Bone marrow (tissue), 2 donors: ENCODE results near the gene WNK1.
"Not testable (repeated sequence)": the region's sequence is repeated elsewhere in the genome, so short reads cannot be mapped to it uniquely, and the experiment has no call there.

Experiments
- DNase-seq, 2 donors: peaks; one replicate each; lab custom pipeline; 2025; lab: John Stamatoyannopoulos, UW

WNK1 gene

DNA sequence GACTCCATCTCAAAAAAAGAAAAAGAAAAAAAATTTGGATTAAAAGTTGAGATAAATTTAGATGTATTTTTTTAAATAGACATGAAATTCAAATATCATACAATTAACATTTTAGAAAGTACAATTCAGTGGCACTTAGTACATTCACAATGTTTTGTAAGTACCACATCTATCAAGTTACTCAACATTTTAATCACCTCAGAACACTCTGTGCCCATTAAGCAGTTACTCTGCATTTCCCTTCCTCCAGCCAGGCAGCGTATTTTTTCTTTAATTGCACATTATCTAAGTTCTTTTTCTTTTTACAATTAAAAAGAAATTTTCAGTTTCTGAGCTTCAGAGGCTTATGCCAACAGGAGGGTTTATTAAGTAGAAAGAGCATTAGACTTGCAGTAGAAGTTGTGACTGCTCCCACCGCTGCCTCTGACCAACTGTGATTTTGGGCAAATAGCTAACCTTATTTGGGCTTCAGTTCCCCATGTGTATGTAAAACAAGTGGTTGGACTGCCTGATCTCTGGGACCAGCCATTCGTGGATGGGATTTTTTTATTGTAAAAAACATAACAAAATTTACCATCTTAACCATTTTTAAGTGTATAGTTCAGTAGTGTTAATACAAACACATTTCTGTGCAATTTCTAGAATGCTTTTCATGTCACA lies 65.7 kb downstream of the WNK1 start:
- DNase-seq, result no peak

- no peak for DNase-seq
Measured at GRCh38 chr12:818733-819132, 66.4 kb downstream of the WNK1 start.

GRCh38 chr12:820336-820735 lies 68.0 kb downstream of the WNK1 start:
- no peak for DNase-seq

- DNase-seq, result peak in 1 of 2 donors; percentile 63
Measured at GRCh38 chr12:823028-823698, 70.8 kb downstream of the WNK1 start.

DNA sequence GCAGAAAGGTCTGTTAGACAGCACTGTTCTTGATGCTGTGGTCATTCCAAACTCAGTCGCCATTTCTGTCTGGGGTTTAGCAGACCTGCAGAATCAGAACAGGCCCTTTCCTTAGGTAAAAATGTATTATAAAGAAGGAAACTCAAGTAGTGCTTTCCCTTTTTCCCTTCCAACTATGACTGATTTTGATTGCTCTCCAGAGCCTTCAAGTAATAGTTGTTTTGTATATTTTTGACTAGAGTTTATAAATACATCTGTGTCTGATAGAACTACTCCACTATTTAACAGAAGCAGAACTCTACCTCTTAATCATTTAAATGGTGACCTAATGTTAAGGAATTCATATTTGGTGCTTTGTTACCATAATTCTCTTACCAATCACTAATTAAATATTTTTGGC lies 74.0 kb downstream of the WNK1 start:
- DNase-seq, result no peak

DNA sequence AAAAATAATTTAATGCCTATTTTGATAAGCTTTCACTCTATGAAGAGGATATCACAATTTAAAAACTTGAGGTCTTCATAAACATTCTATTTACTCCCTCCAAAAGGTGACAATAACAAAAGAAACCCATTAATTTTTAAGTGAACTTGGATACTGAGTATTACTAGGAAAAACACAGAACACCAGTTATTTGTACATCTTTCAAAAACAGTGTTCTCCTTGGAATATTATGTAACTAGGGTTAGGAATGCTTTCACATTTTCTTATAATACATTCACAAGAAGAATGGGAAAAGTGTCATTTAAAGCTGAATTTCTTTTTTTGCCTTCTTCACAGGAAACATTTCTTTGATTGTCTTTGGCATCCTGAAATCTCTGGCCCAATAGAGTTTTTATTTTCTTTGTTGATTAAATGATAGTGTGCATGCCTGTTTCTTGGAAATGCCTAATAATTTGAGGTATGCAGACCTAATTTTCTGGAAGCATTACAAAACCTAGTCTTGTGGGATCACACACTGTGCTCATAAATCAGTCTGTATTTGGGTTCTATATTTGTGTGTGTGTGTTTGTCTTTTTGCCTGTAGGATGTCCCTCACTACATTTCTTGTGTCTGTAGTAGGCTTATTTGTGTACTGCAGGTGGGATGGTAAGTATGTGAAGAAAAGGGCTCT lies 76.5 kb downstream of the WNK1 start:
- no peak for DNase-seq

- DNase-seq, result no peak
Measured at GRCh38 chr12:830111-830867, 77.9 kb downstream of the WNK1 start.

DNA sequence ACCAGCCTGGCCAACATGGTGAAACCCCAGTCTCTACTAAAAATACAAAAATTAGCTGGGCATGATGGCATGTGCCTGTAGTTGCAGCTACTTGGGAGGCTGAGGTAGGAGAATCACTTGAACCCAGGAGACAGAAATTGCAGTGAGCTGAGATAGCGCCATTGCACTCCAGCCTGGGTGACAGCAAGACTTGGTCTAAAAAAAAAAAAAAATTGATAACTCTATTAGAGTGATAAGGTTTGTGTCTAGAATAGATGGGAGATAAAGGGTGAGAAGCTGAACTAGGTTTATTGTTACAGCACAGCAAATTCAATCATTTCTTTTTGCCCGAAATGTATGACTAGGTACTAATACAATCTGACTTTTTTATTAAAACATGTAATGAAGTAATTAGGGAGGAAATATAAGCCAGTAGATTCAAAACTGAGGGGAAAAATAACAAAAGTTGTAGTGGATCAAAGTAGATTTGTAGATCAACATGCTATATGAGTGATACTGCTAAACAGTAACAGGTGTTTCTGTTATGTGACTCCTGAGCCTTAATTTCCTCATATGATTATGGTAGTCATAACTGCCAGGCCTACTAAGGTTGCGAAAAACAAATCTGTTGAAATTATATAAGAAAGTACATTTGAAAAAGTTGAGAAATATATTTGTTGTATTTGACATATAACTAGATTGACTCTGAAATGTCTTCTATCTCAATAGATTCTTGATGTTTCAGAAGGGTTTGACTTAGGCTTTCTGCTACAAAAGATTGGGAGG lies 83.6 kb downstream of the WNK1 start:
- DNase-seq, result no peak

DNA sequence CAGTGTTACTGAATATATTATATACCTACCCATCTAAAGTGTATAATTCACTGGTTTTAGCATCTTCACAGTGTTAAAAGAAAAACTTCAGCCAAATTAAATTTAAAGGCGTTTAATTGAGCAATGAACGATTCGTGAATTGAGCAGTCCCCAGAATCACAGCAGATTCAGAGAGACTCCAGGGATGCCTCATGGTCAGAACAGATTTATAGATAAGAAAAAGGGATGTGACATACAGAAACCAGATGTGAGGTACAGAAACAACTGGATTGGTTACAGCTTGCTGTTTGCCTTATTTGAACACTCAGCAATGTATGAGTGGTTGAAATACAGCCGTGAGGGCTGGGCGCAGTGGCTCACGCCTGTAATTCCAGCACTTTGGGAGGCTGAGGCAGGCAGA lies 84.6 kb downstream of the WNK1 start:
- DNase-seq, result no peak

GRCh38 chr12:837548-837947 lies 85.2 kb downstream of the WNK1 start:
- no peak for DNase-seq

- DNase-seq, result no peak
Measured at GRCh38 chr12:843609-844008, 91.2 kb downstream of the WNK1 start.

GRCh38 chr12:846421-846820 lies 94.0 kb downstream of the WNK1 start:
- no peak for DNase-seq

GRCh38 chr12:848173-848865 lies 95.9 kb downstream of the WNK1 start:
- no peak for DNase-seq

DNA sequence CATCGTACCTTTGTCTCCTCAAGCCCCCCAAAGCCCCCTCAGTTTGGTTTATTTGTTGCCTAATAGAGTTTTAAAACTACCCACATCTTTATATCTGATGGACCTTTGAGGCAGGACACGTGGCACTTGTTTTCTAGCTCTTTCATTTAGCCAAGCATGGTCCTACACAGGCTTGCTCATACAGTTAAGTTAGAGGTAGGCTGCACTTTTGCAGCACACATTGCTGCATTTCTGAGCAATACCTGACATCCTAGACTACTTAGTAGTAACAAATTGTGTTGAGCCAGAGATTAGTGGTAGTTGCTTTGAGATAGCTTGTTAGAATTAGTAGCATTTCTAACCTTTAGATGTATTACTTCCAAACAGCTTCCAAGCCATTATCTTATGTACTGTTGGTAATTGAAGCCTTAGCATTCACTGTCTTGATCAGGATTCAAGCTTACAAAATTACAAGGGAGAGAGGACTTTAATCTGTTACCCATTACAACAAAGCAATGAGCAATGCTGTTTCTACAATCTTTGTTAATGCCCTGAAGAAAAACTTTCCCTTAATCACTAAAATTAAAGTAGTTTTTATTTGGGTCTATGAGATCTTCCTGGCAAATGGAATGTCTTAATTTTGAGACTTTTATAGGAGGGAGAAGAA lies 96.6 kb downstream of the WNK1 start:
- DNase-seq, result no peak

GRCh38 chr12:849733-850437 lies 97.5 kb downstream of the WNK1 start:
- not testable (repeated sequence) for DNase-seq

DNA sequence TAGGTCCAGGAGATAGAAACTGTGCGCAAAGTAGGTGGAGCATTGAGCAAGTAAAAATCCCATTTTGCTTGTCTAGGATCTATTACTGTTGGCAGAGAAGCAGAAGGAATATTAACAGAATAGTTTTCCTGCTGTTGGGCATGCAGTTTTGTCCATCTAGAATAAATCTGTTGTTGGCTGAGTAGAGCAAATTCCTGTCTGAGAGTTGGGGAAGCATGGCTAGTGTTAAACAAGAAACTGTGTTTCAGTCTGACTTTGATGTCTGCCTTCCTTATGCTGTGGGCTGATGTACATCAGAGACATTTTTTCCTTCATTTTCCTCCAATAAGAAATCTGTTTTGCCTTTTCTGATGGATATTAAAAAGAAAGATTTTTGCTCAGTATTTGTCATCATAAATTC lies 99.0 kb downstream of the WNK1 start:
- DNase-seq, result no peak

DNA sequence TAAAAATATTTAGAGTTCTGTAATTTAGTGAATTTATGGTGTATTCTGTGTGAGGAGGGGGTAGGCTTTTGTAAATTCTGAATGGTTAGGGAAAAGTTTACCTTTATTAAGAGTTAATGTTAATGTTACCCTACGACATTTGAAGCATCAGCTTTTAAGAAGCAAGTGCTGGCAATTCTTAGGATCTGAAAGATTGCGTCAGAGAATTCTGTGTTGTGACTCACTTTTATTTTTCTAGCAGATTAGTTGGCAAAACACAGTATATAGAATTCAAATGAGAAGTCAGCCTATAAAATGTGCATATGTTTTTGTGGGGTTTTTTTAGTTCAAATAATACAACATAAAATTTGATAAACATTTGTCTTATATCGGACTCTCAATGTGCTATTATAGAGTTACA lies 99.5 kb downstream of the WNK1 start:
- no peak for DNase-seq

DNA sequence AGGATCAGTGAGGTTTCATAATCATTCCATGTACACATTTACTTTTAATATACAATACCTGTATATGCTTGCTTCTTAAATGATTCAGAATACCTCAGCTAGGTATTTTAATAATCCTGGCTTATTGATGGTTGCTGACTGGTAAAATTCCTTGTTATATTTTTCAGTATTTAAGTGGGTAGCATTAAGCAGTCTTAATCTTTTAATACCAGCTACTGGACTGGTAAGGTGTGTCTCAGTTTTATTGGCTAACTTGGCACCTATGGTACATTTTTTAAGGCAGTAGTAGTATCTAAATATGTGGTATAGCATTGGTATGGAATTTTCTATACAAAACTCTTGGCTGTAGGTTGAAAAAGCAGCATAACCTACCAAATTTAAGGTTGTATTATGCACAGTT lies 100.5 kb downstream of the WNK1 start:
- no peak for DNase-seq

DNA sequence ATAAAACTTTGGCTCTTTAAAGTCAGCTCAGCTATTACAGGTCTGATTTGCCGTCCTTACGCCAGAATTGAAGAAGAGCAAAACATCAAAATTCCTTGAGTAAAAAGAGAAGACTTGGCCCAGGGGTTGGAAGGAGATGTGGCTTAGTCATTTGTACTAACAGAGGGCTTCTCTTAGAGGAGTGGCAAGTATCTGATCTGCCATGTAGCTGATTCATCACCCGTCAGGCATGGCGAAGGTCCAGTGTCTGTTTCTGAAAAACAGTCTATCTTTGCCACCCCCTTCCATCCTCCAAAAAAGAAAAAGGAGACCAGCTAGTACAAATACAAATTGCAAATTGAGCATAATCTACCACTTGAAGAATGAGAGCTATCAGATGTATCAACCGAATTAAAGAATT lies 105.2 kb downstream of the WNK1 start:
- no peak for DNase-seq

DNA sequence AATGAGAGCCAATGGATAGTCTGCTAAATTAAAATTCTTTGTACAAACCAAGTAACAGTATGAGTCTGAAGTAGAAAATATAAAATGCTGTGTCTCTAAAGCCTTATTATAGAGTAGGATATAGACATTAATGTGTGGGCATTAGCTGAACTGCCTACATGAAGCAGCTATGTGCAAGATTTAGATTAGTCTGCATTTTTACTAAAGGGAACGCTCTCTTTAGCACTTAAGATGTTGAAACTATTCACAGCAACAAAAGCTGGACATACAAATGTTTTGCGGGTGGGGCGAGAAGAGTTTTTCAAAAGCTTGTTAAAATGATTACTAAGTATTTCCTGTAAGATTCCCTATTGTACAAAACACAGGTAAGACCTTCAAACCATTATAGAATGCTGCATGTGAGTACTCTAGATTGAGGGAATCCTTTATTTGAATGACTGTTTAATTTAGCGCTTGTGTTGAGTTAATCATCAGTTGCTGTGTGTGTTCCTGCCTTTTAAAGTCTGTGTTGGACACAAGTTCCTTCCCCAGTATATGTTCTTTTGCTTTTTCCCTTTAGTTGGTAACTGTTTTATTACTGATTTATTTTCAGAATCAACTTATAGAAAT lies 110.0 kb downstream of the WNK1 start:
- no peak for DNase-seq
